ENCODE measurements around the gene RFX8.

The RFX8 gene

GRCh38 chr2:101518578-101519492 is 43.9 kb upstream of the RFX8 start:
- DNase-seq = no peak
- H3K27me3 ChIP-seq (ENCODE audit: insufficient read depth, low read length, poor library complexity) = no peaks in the 10 kb centered on the region
- H3K36me3 ChIP-seq (ENCODE audit: insufficient read depth, low read length) = no peaks in the 10 kb centered on the region
- H3K27ac ChIP-seq (ENCODE audit: low read length) = peak overlapping the region; percentile 48; the same call in 1 of the 2 replicates
- H3K9me3 ChIP-seq (ENCODE audit: insufficient read depth, low read length, severe bottlenecking) = peaks cover 14% of the 10 kb centered on the region
- H4K20me1 ChIP-seq (ENCODE audit: insufficient read depth, low read length) = no peaks in the 10 kb centered on the region
- no peak overlapping the region for H3K4me3 ChIP-seq (ENCODE audit: low read depth in 1 of 2, low read length in 2 of 2)
- H3K79me2 ChIP-seq (ENCODE audit: insufficient read depth, low read length) = no peaks in the 10 kb centered on the region
- peak; percentile 43 for TF ChIP-seq CTCF (IDR thresholded peaks at IDR 0.05; ENCODE audit: borderline replicate concordance, extremely low read depth, low read length, poor library complexity, severe bottlenecking)
- TF ChIP-seq EZH2 (IDR thresholded peaks at IDR 0.05; ENCODE audit: borderline replicate concordance, low read depth, low read length, severe bottlenecking) = no peak
- H2AFZ ChIP-seq (ENCODE audit: low read depth, low read length) = no peak overlapping the region
- H3K4me1 ChIP-seq (ENCODE audit: insufficient read depth, low read length) = peaks cover 61% of the 10 kb centered on the region
- ATAC-seq (ENCODE audit: insufficient read depth, low read depth) = no peak
- H3K4me2 ChIP-seq (ENCODE audit: insufficient read depth, low read length) = no peak overlapping the region
- no peak overlapping the region for H3K9ac ChIP-seq (ENCODE audit: low read depth, low read length)

DNA sequence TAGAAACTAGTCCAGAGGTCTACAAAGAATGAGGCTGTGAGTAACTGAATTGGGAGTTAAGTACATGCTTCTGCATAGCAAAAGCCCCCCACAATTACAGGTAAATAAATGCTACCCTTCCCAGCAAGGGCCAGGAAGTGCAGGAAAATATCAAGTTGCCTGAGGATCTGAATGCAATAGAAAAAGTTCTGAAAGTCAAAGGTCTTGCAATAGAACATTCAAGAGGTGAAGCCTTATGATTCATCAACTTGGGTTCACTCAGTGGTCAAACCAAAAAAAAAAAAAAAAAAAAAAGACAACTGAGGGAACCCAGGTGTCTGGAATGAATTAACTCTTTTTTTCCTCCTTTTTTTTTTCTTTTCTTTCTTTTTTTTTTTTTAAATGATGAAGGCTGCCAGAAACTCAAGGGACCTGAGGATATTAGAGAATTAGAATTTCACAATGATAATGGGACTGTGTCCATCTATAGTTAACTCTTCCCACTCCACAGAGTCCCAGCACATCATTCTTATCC is 42.9 kb upstream of the RFX8 start:
- H2AFZ ChIP-seq (ENCODE audit: low read depth, low read length) = no peak overlapping the region
- peak overlapping the region; percentile 66; the same call in 1 of the 2 replicates for H3K27ac ChIP-seq (ENCODE audit: low read length)
- no peaks in the 10 kb centered on the region for H3K27me3 ChIP-seq (ENCODE audit: insufficient read depth, low read length, poor library complexity)
- H3K9me3 ChIP-seq (ENCODE audit: insufficient read depth, low read length, severe bottlenecking) = peaks cover 14% of the 10 kb centered on the region
- no peak overlapping the region for H3K4me2 ChIP-seq (ENCODE audit: insufficient read depth, low read length)
- DNase-seq (no peak), ATAC-seq (ENCODE audit: insufficient read depth, low read depth) (no peak)
- H3K4me3 ChIP-seq (ENCODE audit: low read depth in 1 of 2, low read length in 2 of 2) = no peak overlapping the region
- H3K4me1 ChIP-seq (ENCODE audit: insufficient read depth, low read length) = peaks cover 59% of the 10 kb centered on the region
- no peaks in the 10 kb centered on the region for H3K79me2 ChIP-seq (ENCODE audit: insufficient read depth, low read length)
- no peaks in the 10 kb centered on the region for H3K36me3 ChIP-seq (ENCODE audit: insufficient read depth, low read length)
- TF ChIP-seq EZH2 (IDR thresholded peaks at IDR 0.05; ENCODE audit: borderline replicate concordance, low read depth, low read length, severe bottlenecking) (no peak), CTCF (IDR thresholded peaks at IDR 0.05; ENCODE audit: borderline replicate concordance, extremely low read depth, low read length, poor library complexity, severe bottlenecking) (no peak)
- H4K20me1 ChIP-seq (ENCODE audit: insufficient read depth, low read length) = no peaks in the 10 kb centered on the region
- H3K9ac ChIP-seq (ENCODE audit: low read depth, low read length) = no peak overlapping the region

DNA sequence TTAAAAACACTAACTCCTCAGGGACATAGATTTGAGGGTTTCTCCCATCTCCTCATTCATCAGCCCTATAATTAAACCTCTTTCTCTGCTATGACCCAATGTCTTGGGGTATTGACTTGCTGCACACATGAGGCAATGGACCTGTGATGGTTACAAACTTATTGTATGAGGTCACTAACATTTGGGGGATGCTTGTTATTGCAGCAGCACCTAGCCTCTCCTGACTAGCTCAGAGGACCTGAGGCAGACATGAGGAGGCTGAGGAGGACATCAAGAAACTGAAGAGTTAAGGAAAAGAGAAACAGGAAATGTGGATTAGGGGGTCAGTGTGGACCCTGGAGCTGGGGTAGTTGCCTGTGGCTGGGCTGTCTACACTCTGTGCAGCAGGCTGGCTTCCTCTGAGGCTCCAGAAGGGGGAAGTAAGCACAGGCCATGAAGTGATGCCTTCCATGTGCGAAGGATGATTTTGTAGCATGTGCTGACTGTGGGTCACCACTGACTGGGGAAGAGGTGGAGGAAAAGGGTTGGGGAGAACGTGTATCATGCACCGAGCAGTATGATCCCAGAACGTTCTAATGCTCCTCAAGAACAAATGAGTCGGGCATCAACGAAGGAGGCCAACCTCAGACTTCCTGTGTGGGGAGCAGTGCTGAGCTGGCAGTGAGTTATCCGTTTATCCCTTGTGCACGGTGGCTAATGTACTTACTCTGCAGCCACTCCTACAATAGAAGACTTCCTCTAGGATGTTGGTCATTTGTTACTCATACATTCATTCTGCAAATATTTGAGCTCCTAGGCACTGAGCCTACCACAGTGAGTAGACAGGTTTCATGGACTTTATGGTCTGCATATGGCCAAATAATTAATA is 42.1 kb upstream of the RFX8 start:
- Histone ChIP-seq H3K27ac (ENCODE audit: low read length) (peak overlapping the region; percentile 66), H3K36me3 (ENCODE audit: insufficient read depth, low read length) (no peaks in the 10 kb centered on the region), H3K4me2 (ENCODE audit: insufficient read depth, low read length) (peak overlapping the region; percentile 8; the same call in 1 of the 2 replicates), H3K9me3 (ENCODE audit: insufficient read depth, low read length, severe bottlenecking) (peaks cover 14% of the 10 kb centered on the region), H3K4me1 (ENCODE audit: insufficient read depth, low read length) (peaks cover 58% of the 10 kb centered on the region), H3K79me2 (ENCODE audit: insufficient read depth, low read length) (no peaks in the 10 kb centered on the region), H4K20me1 (ENCODE audit: insufficient read depth, low read length) (no peaks in the 10 kb centered on the region), H3K27me3 (ENCODE audit: insufficient read depth, low read length, poor library complexity) (no peaks in the 10 kb centered on the region), H3K9ac (ENCODE audit: low read depth, low read length) (no peak overlapping the region), H3K4me3 (ENCODE audit: low read depth in 1 of 2, low read length in 2 of 2) (no peak overlapping the region), H2AFZ (ENCODE audit: low read depth, low read length) (peak overlapping the region; percentile 38)
- TF ChIP-seq EZH2 (IDR thresholded peaks at IDR 0.05; ENCODE audit: borderline replicate concordance, low read depth, low read length, severe bottlenecking) = no peak
- no peak for TF ChIP-seq CTCF (IDR thresholded peaks at IDR 0.05; ENCODE audit: borderline replicate concordance, extremely low read depth, low read length, poor library complexity, severe bottlenecking)
- ATAC-seq (ENCODE audit: insufficient read depth, low read depth) = peak; percentile 89
- peak; percentile 80 for DNase-seq

Data from DND-41 (cell line).